HL-60 (cell line): ENCODE results near the gene LSG1.

Experiments
- CTCF ChIP-seq: IDR thresholded peaks from one replicate; pipeline ENCODE4 v1.5.1; 2011; ENCODE audit warnings: low read length, control low read depth, inconsistent platforms; ENCODE audit not compliant: insufficient read depth
- POLR2AphosphoS5 ChIP-seq: IDR thresholded peaks from 2 replicates; pipeline ENCODE4 v1.6.1; 2012; ENCODE audit warnings: low read depth
- SPI1 ChIP-seq: IDR thresholded peaks from 2 replicates; pipeline ENCODE4 v1.6.1; 2012; ENCODE audit warnings: low read depth, mild to moderate bottlenecking, borderline replicate concordance

- TF ChIP-seq CTCF (no peak), POLR2AphosphoS5 (no peak), SPI1 (no peak)
Measured at GRCh38 chr3:194647747-194648146, 24.2 kb downstream of the LSG1 start.
